NCI-H748 (cell line): ENCODE results near the gene PCED1A.
"Not testable (repeated sequence)": the region's sequence is repeated elsewhere in the genome, so short reads cannot be mapped to it uniquely, and the experiment has no call there.

Experiments used
- DNase-seq: peaks from one replicate; lab custom pipeline; 2025; ENCODE audit not compliant: unreplicated experiment; lab: John Stamatoyannopoulos, UW

PCED1A gene

GRCh38 chr20:2831206-2831605 is 9.2 kb downstream of the PCED1A start:
- not testable (repeated sequence) for DNase-seq

DNA sequence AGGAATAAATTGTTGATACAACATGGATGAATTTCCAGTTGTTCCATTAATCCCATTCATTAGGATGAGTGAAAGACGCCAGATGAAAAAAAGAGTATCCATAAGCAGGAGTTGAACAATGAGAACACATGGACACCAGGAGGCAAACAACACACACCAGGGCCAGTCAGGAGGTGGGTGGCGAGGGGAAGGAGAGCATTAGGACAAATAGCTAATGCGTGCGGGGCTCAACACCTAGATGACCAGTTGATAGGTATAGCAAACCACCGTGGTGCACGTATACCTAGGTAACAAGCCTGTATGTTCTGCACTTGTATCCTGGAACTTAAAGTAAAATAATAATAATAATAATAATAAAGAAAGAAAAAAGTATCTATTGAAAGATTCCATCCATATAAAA is 11.1 kb downstream of the PCED1A start:
- DNase-seq, result no peak

DNA sequence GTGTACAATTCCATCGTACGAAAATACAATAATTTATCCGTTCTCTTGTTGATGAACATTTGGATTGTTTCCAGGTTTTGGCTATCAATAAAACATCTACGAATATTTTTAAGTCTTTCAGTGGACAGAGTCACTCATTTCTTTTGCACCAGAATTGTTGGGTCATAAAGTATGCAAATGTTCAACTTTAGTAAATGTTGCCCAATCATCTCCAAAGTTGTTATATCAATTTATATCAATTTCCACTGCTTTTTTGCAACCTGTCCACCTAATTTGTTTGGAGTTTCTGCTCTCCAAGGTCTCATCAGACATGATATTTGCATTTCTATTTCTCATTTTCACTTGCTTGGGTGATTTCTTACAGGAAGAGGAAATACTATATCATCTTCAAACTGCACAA is 13.8 kb downstream of the PCED1A start:
- no peak for DNase-seq

DNA sequence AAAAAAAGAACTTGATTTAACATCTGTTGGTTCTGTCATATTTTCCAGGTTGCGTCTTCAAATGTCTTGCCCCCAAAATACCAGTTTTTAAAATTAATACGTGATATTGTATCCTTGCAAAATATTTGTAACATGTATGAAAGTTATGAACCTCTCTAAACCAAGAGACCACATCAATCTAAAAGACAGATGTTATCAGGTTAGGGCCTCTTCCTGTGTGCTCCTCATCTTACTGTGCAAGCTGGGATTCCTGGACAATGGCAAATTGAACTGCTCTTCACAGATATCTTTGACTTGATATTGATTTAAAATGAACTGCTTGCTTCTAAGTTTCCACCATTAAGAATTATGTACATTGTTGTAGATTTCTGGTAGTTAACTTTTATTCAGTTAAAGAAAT is 14.7 kb downstream of the PCED1A start:
- DNase-seq, result no peak

- DNase-seq, result no peak
Observed at GRCh38 chr20:2822073-2822472, 18.4 kb downstream of the PCED1A start.

- DNase-seq, result no peak
Observed at GRCh38 chr20:2820896-2821869, 19.3 kb downstream of the PCED1A start.

GRCh38 chr20:2820084-2820895 is 20.2 kb downstream of the PCED1A start:
- no peak for DNase-seq

DNA sequence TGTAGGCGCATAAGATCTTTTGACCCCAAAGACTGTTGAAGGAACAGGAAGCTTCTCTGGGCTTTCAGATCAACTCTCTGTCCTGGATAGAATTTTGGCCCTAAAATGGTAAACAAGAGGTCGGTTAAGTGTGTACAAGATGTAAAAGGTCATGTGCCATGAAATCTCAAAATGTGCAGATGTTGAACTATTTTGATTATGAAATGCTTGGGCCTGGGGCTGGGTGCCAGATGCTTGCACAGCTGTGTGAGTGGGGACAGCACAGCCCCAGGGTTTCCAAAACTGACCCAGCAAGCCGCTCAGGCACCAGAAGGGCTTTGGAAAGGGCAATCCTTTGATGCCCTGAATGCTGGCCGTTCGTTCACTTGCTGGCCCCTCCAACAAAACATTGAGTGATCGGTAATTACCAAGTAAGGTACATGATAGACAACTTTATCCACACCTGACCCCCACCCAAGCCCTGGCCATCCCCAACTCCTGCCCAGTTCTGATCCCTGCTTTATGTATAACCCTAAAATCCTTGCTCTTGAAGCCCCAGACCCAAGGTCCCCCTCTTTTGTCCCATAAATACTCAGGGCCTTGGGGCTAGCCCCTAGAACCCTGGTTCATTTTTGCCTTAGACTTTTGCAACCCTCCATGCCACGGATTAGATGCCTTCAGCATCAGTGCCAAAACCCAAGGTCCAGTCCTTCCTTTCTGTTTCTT is 22.4 kb downstream of the PCED1A start:
- DNase-seq, result no peak

DNA sequence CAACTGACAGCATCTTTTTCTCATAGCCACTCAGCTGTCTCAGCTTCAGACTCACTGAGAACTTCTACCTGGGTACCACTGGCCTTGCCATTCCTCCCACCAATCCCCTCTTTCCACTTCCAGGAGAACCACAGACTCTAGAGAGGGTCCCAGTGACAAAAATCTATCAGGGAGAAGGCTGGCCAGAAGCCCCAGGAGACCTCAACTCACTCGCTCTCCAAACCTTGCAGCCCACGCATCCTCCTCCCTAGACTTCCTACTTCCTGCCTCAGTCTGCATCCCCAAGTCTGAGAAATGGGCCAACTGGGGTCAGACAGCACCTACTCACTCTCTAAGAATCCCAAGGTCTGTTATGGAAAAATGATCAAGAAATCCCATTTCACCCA is 23.1 kb downstream of the PCED1A start:
- no peak for DNase-seq

DNA sequence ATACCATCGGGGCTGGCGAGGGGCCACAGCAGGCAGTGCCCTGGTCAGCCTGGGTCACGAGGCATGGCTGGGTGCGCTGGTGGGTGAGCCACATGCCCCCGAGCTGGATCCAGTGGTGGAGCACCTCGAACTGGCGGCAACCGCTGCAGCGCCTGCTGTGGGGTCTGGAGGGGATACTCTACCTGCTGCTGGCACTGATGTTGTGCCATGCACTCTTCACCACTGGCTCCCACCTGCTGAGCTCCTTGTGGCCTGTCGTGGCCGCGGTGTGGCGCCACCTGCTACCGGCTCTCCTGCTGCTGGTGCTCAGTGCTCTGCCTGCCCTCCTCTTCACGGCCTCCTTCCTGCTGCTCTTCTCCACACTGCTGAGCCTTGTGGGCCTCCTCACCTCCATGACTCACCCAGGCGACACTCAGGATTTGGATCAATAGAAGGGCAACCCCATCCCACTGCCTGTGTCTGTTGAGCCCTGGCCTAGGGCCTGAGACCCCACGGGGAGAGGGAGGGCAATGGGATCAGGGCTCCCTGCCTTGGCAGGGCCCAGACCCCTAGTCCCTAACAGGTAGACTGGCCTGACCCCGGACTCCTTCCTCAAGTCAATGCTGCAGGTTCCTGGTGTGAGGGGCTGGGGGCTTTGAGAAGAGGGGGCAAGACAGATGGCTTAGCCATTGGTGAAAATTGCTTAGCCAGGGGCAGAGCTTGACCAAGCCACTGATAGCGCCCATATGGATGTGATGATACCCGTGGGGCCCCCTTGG is 23.7 kb downstream of the PCED1A start:
- DNase-seq, result no peak

DNA sequence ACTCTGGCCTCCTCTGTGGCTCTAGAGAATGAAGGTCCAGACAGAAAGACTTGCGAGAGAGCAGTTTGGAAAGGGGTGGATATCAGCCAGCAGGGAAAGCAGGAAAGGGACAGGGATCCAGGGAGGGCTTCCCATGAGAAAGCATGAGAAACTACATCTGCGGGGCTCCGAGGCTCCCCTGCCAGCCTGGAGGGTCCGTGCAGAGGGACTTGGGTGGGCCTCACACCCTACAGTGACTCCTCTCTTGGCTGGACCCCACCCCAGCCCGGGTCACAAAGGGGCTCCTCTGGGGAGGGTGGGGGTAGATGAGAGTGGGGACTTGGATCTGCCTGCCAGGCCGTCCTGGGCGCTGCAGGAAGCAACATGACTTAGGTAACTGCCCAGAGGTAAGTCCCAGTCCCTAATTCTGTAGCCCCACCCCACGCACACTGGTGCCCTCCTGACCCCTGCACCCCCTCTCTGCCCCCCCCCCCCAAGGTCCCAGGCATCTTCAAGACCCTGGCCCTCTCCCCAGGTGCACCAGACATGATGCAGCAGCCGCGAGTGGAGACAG is 24.3 kb downstream of the PCED1A start, which contains the start of gene TMEM239:
TMEM239 (plus strand) TSS at position 335 of the 553 bp plus-strand sequence; CDS start at position 526, 191 bp downstream.
- DNase-seq, result no peak

DNA sequence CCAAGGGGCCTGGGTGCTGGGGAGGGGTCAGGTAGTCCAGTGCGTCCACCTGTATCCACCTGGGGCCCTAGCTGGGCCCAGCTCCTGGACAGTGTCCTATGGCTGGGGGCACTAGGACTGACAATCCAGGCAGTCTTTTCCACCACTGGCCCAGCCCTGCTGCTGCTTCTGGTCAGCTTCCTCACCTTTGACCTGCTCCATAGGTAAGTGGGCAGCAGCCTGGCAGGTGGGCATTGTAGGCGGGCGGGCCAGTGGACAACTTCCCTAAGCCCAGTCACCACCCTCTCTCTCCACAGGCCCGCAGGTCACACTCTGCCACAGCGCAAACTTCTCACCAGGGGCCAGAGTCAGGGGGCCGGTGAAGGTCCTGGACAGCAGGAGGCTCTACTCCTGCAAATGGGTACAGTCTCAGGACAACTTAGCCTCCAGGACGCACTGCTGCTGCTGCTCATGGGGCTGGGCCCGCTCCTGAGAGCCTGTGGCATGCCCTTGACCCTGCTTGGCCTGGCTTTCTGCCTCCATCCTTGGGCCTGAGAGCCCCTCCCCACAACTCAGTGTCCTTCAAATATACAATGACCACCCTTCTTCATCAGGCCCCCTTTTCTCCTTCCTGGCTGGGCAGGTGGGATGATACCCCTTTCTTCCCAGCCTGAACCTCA is 25.1 kb downstream of the PCED1A start:
- DNase-seq, result no peak

DNA sequence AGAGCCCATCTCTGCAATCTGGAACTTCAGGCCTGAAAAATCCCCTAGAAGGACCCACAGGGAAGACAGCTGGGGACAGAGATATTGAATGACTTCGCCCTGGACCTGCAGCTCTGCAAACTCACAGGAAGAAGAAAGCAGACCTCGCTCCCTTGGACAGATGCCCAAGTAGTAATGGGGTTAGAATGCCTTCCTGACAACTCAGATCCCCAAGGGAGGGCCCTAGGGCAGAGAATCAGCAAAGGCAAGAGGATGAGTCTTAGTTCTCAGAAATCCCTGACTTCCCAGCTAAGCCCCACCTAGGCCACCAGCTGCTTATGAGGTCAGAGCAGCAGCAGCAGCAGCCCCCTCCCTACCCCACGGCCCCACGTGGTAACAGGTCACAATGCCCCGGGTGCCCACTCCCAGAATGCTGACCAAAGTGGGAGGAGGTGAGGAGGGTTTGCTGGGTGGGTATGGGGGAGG is 25.8 kb downstream of the PCED1A start, which contains the start of gene C20orf141:
C20orf141 (plus strand) TSS at position 401 of the 465 bp plus-strand sequence. CDS start 198 bp downstream, outside the sequence.
- DNase-seq, result no peak

DNA sequence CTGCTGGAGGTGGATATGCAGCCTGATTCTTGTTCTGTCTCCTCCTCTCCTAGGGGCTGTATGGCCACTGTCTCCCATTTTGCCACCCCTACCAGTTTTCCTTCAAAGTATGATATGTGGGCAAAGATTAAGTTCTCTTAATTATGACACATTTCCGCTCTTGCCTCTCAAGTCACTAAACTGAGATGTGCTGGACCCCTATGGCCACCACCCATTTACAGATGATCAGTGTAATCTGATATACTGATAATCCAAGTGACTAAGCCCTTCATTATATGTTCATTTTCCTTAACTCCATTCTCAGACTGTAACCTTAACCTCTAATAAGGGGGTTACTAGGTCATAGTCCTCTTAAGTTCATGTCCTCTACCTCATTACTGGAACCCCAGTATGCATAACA is 26.4 kb downstream of the PCED1A start:
- no peak for DNase-seq

DNA sequence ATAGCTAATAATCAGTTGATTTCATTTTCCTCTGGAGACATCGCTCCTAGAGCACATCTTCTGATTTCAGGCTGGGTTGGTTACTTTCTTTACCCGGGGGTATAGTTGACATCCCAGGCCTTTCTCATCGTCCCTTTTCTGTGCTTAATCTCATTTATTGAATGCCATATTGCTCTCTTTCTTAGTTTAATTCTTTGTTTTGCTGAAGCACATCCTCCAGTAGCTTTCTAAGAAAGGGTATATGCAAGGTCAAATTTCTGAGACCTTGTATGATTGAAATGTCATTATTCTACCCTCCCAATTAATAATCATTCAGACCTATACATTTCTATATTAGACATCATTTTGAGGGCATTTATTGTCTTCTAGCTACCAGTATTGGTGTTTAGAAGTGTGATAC is 28.3 kb downstream of the PCED1A start:
- no peak for DNase-seq

GRCh38 chr20:2809690-2810089 is 30.8 kb downstream of the PCED1A start:
- no peak for DNase-seq

DNA sequence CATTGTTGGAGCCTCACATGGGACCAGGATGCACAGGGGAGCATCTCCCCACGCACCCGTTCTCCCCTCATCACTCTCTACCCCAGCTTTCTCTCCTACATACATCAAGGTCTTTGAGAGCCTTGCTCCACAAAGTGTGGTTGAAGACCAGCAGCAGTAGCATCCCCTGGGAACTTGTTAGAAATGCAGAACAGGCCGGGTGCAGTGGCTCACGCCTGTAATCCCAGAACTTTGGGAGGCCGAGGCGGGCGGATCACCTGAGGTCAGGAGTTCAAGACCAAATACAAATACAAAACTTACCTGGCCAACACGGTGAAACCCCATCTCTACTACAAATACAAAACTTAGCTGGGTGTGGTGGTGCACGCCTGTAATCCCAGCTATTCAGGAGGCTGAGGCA is 32.5 kb downstream of the PCED1A start:
- not testable (repeated sequence) for DNase-seq

DNA sequence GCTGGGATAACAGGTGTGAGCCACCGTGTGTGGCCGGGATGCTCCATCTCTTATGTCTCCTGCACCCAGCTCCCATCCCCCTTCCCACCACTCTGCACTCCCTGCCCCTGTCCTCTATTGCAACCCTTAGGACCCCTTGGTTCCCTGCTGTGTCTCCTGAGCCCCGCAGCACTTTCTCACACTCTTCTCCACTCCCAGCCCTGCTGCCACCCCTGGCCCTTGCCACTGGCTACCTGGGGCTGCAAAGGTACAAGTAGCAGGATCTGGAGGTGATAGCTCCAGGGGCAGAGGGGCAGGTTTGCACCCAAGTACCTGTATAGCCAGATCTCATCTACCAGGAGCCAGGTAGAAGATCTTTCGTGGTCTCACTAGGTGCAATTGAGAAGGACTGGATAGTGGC is 33.4 kb downstream of the PCED1A start:
- no peak for DNase-seq

GRCh38 chr20:2806351-2806701 is 34.1 kb downstream of the PCED1A start:
- DNase-seq, result no peak
